ENCODE measurements around the gene GALNT13. TPM values are rescaled to one million over a fixed set of nuclear protein-coding genes. Genes with fewer than 3 reads are reported as not detected.

Gene GALNT13
- 0.18 and 1.7 TPM in 2 replicates for total RNA-seq

DNA sequence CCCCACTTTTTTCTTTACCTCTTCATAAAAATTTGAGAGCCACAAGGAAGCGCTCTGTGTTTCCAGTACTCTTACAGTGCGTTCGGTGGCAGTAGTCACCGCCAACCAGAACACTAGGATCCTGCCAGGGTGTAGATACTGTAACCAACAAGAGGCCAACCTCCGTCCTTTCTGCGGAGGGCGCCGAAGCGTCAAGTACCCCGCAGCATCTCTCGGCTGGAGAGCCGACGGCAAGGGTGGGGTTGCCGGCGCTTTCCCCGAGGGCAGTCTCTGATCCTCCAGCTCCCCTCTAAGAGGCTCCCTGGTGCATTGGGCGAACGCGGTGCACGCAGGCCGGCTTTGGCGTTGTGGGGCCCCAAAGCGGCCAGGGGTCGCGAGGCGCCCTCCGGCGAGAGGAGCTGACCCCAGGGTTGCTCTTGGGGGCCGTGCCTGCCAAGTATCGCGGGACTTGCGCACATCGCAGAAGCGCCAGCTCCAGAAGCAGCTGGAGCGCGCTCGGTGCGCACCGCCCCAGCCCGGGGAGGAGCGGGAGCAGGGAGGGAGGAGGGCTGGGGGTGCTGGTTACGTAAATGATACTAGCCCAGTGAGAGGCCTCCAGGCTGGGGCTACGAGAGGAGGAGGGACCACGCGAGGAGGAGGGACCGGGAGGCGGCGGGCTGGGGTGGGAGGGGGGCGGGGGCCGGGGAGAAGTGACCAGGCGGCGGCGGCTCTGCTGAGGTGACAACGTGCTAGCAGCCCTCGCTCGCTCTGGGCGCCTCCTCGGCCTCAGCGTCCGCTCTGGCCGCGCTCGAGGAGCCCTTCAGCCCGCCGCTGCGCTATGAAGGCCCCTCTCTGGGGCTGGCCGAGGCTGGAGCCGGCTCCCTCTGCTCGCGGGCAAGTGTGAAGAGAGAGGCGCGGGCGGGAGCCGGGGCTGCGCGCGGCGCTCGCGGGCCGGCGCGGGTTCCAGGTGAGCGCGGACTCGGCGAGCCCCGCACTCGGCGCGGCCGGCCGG lies at the start of gene GALNT13:
Gene GALNT13, plus strand, starts transcription at position 692 of the 991 bp plus-strand sequence.

